Activated naive CD4-positive, alpha-beta T cell treated with anti-CD3 and anti-CD28 coated beads, Interleukin-2, amount 50 U/mL, for 16 hours (primary cell): ENCODE data around the gene GRAMD1B.

ENCODE experiments used
- DNase-seq: peaks from one replicate; pipeline ENCODE4 v3.0.0-alpha.2; 2020

The GRAMD1B gene

DNA sequence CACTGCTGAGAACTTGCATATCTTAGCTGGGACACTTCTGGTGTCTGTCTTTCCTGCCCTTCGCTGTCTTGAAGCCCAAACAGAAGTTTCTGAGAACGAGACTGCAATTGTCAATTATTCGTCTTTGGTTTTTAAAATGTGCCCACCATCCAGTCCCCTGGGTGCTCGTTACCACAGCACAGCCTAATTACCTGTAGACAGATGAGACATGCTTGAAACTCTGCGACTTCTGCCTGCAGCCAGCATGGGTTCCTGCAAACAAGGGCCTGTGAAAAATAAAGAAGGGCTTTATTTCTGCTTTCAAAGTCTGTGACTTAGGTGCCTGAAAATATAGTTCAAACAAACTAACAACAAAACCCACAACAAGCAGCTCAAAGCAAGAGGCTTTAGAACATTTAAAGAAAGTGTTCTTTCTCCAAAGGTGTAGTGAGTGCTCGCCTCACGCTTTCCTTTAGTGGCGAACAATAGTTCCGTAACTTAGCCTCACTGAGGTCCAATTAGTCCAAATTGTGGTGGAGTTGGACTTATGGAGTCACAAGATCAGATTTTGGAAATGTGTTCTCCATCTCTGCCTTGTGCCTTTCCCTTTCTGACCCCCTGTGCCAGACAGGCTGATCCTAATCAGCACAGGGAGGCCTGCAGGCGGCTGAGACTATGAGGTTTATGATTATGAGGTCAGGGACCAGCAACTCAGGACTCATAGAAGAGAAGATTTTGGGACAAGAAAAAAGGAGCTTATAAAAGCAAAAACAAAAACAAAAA lies 20.4 kb upstream of the GRAMD1B start:
- no peak for DNase-seq

- DNase-seq = no peak
Measured at GRCh38 chr11:123410218-123410549, 19.9 kb upstream of the GRAMD1B start.

DNA sequence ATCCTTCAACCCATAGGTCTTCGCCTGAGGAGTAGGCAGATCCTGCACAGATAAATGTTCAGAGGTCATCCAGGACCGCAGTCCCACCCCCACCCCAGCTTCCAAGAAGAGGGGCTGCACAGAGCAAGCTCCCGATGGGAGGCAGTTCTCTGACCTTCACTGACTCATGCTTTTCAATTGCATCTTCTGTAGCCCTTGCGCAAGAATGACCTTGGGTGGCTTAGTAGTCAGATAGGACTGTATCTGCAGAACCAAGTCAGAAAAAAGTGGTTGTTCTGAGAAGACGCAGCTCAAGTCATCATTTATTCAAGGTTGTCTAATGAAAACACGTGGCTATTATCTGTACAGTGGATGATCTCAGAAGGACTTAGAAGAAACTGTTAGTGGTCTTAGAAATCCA lies 16.4 kb upstream of the GRAMD1B start:
- DNase-seq = no peak

DNA sequence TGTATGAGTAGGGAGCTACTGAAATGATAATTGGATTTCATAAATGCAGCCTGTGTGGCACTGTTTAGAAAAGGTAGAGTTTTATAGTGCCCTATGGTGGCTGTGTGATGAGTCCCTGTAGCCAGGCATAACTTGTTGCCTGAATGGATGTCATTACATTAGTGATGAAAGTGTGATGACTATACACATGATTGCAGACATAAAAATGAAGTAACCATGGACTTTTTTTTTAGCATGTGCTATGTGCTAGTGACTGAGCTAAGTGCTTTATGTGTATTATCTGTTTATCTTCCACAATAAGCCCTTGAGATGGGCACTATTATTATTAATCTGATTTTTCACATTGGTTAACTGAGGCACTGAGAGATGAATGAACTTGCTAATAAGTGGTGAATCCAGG lies 13.5 kb upstream of the GRAMD1B start:
- DNase-seq = no peak

DNA sequence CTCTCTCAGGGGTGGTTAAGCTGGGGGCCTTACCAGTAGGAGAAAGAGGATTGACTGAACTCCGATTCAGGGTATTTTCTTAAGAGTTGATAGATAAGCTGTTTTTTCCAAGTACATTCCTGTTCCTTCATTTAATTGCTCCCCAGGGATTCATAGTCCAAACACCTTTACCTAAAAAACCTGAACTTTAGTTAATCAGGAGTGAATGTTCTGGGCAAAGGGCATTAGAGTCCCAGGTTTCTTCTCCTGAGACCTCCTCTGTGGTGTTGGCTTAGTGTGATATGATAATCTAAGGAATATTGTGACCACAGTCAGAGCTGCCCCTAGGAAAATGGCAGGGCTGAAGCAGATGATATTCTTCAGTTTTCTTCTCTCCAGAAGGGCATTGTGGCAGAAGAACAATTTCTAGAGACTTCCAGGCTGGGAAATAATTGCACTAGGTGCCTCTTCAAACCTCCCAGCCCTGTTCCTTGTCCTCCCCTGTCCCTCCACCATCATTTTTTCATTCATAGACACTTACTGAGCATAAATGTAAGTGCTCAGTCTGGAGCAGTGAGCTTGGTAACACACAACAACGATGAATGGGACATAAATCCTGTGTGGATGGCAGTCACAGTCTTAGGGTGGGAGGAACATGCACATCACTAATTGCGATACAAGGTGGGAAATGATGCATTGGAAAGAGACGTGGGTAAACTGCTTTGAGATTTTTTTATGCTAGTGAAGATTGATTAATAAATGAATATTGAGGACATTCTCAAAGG lies 11.5 kb upstream of the GRAMD1B start:
- no peak for DNase-seq

DNA sequence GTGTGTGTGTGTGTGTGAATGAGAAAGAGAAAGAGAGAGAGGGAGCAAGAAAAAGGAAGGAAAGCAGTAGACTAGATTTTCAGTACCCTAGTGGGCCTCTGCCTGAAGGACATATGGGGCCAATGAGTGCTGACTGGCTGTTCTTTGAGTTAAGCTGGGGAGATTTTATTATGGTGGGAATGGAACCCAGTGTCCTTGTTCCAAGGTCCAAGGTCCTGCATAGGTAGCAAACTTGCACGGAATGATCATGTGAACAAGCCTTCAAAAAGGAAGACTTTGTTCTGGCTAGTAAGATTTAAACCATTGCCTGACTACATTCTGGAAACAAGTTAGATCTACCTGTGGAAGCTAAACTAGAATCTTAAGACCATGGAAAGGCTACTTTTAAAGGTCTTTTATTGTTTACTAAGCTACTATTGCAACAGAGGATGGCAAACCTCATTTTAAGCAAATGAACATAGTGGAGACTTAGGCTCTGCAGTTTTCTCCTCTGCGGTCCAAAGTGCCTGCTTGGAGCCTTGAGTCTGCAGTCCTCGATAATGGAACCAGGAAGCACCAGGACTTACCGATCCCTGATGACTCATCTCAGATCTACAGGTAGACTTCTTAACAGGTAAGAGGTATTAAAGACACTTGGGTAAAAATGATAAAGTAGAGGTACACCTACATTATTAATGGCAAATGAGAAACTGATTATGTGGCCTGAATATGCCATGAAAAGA lies 10.2 kb upstream of the GRAMD1B start:
- DNase-seq = no peak

DNA sequence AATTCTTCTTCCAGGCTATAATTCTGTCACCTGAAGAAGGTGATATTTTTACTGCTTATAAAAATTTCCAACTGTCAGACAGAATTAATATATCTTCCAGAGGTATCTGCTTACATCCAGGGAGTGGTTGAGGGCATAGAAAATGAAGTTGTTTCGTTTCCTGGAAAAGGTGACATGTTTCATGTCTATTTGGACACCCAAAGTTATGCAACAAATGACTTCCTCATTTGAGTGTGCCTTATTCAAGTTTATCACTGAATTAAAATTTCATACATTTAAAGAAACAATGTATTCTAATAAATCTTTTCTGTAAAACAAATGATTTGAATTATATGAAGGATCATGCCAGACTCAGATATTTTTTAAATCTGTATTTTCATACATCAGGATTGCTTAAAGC lies 8.5 kb upstream of the GRAMD1B start:
- DNase-seq = no peak

- no peak for DNase-seq
Measured at GRCh38 chr11:123425367-123425766, 4.7 kb upstream of the GRAMD1B start.

GRCh38 chr11:123426789-123427188 lies 3.3 kb upstream of the GRAMD1B start:
- no peak for DNase-seq

DNA sequence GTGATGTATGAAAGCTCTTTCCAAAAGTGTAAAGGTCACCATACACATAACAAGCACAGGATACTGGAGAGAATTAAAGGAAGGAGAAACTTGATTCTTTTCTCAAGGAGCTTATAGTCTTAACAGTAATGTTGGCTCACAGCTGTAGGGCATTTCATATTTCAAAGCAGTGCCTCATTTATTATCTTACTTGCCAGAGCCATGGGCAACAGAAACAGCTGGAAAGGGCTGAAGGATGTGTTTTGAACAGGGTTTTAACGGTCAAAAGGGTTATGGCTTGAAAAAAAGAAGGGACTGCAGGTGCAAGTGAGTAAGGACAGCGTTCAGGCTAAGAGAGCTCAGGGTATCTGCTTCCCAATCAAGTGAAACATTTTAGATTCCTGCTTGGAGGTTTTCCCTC lies 2.7 kb upstream of the GRAMD1B start:
- DNase-seq = no peak

GRCh38 chr11:123428116-123428715 lies 1.9 kb upstream of the GRAMD1B start:
- DNase-seq = no peak

GRCh38 chr11:123429336-123429735 lies 733 bp upstream of the GRAMD1B start:
- no peak for DNase-seq

GRCh38 chr11:123430721-123431497 lies 840 bp downstream of the GRAMD1B start:
- peak; percentile 40 for DNase-seq

- no peak for DNase-seq
Measured at GRCh38 chr11:123431619-123432018, 1.6 kb downstream of the GRAMD1B start.

- DNase-seq = no peak
Measured at GRCh38 chr11:123434262-123434661, 4.2 kb downstream of the GRAMD1B start.

GRCh38 chr11:123434911-123435310 lies 4.8 kb downstream of the GRAMD1B start:
- DNase-seq = no peak

- no peak for DNase-seq
Measured at GRCh38 chr11:123437236-123437979, 7.3 kb downstream of the GRAMD1B start.

DNA sequence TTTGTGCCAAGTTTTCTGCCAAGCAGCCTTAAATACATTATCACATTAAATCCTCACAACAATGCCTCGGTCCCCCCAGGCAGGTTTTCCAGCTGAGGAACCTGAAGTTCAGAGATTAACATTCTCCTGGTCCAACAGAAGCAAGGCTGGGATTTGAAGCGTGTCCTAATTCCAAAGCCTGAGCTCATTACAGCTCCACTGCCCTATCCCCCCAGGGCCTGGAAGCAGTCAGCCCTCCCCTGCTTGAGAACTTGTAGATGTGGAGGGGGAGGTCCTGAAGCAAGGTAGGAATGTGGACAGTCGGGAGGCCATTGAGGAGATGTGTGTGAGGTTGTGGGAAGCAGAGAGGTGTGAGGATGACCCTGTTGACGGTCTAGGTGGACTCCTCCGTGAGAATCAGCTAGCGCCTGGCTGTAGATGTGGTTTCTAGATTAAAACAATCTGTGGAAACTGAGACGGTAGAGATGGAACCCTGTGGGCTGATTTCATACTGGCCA lies 8.1 kb downstream of the GRAMD1B start:
- no peak for DNase-seq

DNA sequence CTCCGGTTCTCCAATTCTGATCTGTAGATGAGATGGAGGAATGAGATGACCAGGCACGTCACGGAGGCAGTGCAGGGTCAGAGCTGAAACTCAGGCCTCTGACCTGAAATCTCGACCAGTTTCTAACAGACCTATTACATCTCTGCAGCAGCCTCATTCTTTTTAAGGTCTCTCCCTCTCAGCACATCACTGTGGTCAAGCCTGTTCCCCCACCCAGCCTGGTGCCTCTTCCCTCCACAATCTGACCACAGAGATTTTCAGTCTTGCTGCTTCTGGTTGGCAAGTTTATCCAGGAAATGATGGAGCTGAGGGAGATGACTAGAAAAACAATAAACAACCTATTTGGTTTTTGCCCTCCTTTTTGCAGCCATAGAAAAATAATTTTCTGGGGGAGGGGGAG lies 9.5 kb downstream of the GRAMD1B start:
- DNase-seq = no peak

DNA sequence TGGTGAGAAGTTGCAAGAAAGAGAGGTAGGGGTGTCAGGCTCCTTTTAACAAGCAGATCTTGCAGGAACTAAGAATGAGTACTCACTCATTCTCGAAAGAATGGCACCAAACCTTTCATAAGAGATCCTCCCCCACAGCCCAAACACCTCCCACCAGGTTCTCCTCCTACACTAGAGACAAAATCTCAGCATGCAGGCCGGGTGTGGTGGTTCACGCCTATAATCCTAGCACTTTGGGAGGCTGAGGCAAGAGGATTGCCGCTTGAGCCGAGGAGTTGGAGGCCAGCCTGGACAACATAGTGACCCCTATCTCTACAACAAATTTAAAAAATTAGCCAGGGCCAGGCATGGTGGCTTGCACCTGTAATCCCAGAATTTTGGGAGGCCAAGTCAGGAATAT lies 11.1 kb downstream of the GRAMD1B start:
- no peak for DNase-seq

DNA sequence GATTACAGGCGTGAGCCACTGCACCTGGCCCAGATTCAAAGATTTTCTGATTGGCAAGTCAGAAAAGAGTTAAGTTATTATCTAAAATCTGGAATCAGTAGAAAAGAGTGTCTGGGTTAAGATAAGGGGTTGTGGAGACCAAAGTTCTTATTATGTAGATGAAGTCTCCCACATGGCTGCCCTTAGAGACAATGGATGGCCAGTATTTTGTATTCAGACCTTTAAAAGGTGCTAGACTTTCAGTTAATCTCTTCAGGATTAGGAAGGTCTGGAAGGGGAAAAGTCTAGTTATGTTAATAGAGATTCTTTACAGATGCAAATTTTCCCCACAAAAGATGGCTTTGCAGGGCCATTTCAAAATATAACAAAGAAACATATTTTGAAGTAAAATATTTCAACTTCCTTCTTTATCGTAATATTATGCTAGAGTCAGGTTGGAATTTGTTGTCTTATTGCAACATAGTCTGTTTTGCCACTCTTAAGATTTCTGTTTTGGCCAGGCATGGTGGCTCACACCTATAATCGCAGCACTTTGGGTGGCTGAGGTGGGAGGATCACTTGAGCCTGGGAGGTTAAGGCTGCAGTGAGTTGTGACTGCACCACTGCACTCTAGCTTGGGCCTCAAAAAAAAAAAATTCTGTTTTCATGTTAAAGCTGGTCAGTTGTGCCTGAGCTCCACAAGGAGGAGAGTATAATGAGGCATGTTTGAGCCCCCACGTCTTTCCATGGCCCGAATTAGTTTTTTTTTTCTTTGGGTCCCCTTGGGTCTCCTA lies 14.0 kb downstream of the GRAMD1B start:
- no peak for DNase-seq
